ENCODE results near the gene PML. TPM values are rescaled to one million over a fixed set of nuclear protein-coding genes. Genes with fewer than 3 reads are reported as not detected.

The PML gene
- total RNA-seq = 100 to 1,000 TPM in 2 of 5 donors, 10 to 100 TPM in 3; 27.7 to 170 (median 65.9) TPM
- polyA plus RNA-seq = 10 to 100 TPM; 16.0 to 25.8 (median 21.9) TPM
- long read RNA-seq, donor 1, full-length matches to known transcripts = 1 of 1 reads
- long read RNA-seq, donor 1, partial matches to known transcripts = 0 of 1 reads
- long read RNA-seq, donor 1, other reads (novel, unspliced or antisense) = 0 of 1 reads
- long read RNA-seq, donor 2, full-length matches to known transcripts = 4 of 4 reads
- long read RNA-seq, donor 2, partial matches to known transcripts = 0 of 4 reads
- long read RNA-seq, donor 2, other reads (novel, unspliced or antisense) = 0 of 4 reads
- long read RNA-seq, donor 3 = 0 reads
- long read RNA-seq, donor 4 = 0 reads
- long read RNA-seq, donor 5, full-length matches to known transcripts = 1 of 1 reads
- long read RNA-seq, donor 5, partial matches to known transcripts = 0 of 1 reads
- long read RNA-seq, donor 5, other reads (novel, unspliced or antisense) = 0 of 1 reads
- long read RNA-seq, donor 6, full-length matches to known transcripts = 4 of 4 reads
- long read RNA-seq, donor 6, partial matches to known transcripts = 0 of 4 reads
- long read RNA-seq, donor 6, other reads (novel, unspliced or antisense) = 0 of 4 reads
- long read RNA-seq, donor 7, full-length matches to known transcripts = 4 of 9 reads
- long read RNA-seq, donor 7, partial matches to known transcripts = 5 of 9 reads
- long read RNA-seq, donor 7, other reads (novel, unspliced or antisense) = 0 of 9 reads
- long read RNA-seq, donor 8, full-length matches to known transcripts = 5 of 5 reads
- long read RNA-seq, donor 8, partial matches to known transcripts = 0 of 5 reads
- long read RNA-seq, donor 8, other reads (novel, unspliced or antisense) = 0 of 5 reads
- long read RNA-seq, donor 9, partial matches to known transcripts = 0 of 2 reads
- long read RNA-seq, donor 9, other reads (novel, unspliced or antisense) = 0 of 2 reads
- long read RNA-seq, donor 10, full-length matches to known transcripts = 1 of 1 reads
- long read RNA-seq, donor 10, partial matches to known transcripts = 0 of 1 reads
- long read RNA-seq, donor 10, other reads (novel, unspliced or antisense) = 0 of 1 reads

GRCh38 chr15:73994413-73994883, at the start of gene PML:
Gene PML (plus strand): TSS chr15:73994716. CDS start chr15:73994813, 97 bp downstream.
- H3K4me3 ChIP-seq = peak within 1 kb of the TSS; percentile 63 to 89 (median 76)
- no peaks in the 10 kb centered on the region for H3K27me3 ChIP-seq
- no peaks in the 10 kb centered on the region for H3K9me3 ChIP-seq
- H3K27ac ChIP-seq = peak within 1 kb of the TSS; percentile 83 to 96 (median 96)
- 0% methylated on average over 27 of the region's 27 CpGs for WGBS, 5 donors
- peak; percentile 97 to 98 for DNase-seq
- intact Hi-C loops (cut with DNase I; ENCODE audit: low total_unique reads) = no loop called here
- TF ChIP-seq POLR2AphosphoS5 (IDR thresholded peaks at IDR 0.05) (peak; percentile 63 to 91 (median 90)), CTCF (IDR thresholded peaks at IDR 0.05) (peak in 1 of 7 experiments; percentile 26), POLR2A (IDR thresholded peaks at IDR 0.05) (peak in 2 of 4 donors; percentile 5 to 65), EP300 (IDR thresholded peaks at IDR 0.05) (no peak)
- peaks cover 10 to 19% (median 18%) of the 10 kb centered on the region in 4 donors for H3K36me3 ChIP-seq
- peaks cover 60 to 88% (median 79%) of the 10 kb centered on the region in 4 donors for H3K4me1 ChIP-seq

- intact Hi-C loops (cut with DNase I; ENCODE audit: low total_unique reads) = no loop called here
- Histone ChIP-seq H3K27me3 (no peaks in the 10 kb centered on the region), H3K36me3 (peaks cover 10 to 40% (median 32%) of the 10 kb centered on the region in 4 donors), H3K27ac (peak overlapping the region in 1 of 5 donors; percentile 9), H3K4me1 (peaks cover 12 to 40% (median 25%) of the 10 kb centered on the region in 4 donors), H3K4me3 (no peak overlapping the region), H3K9me3 (no peaks in the 10 kb centered on the region)
- TF ChIP-seq EP300 (IDR thresholded peaks at IDR 0.05) = no peak
- DNase-seq = no peak
- WGBS, 5 donors = 81 to 92% (median 89%) methylated on average over 4 of the region's 4 CpGs
These were observed 49.4 kb upstream of the PML start for GRCh38 chr15:73945130-73945508.

- intact Hi-C loops (cut with DNase I; ENCODE audit: low total_unique reads) = no loop called here
These were observed 48.3 kb upstream of the PML start for GRCh38 chr15:73946046-73946721.

More at GRCh38 chr15:73946046-73946721, 48.3 kb upstream of the PML start:
- Histone ChIP-seq H3K27ac (no peak overlapping the region), H3K36me3 (peaks cover 10 to 40% (median 33%) of the 10 kb centered on the region in 4 donors), H3K4me1 (peaks cover 2 to 38% (median 23%) of the 10 kb centered on the region in 4 donors), H3K27me3 (no peaks in the 10 kb centered on the region), H3K4me3 (no peak overlapping the region), H3K9me3 (no peaks in the 10 kb centered on the region)
- WGBS, 5 donors = 81 to 93% (median 86%) methylated on average over 13 to 17 of the region's 17 CpGs
- no peak for TF ChIP-seq CTCF (IDR thresholded peaks at IDR 0.05)
- no peak for TF ChIP-seq POLR2AphosphoS5 (IDR thresholded peaks at IDR 0.05)
- no peak for TF ChIP-seq POLR2A (IDR thresholded peaks at IDR 0.05)
- TF ChIP-seq EP300 (IDR thresholded peaks at IDR 0.05) = no peak
- DNase-seq = no peak

Data from stomach (tissue), 19 donors.